ENCODE results near the gene DOCK2. TPM values are rescaled to one million over a fixed set of nuclear protein-coding genes. Genes with fewer than 3 reads are reported as not detected.

The DOCK2 gene
- total and polyA plus RNA-seq, 2 of the 8 experiments (the other 6 are each of a cell fraction or from before 2014, with no cell fraction given): 3.9 to 5.7 TPM

DNA sequence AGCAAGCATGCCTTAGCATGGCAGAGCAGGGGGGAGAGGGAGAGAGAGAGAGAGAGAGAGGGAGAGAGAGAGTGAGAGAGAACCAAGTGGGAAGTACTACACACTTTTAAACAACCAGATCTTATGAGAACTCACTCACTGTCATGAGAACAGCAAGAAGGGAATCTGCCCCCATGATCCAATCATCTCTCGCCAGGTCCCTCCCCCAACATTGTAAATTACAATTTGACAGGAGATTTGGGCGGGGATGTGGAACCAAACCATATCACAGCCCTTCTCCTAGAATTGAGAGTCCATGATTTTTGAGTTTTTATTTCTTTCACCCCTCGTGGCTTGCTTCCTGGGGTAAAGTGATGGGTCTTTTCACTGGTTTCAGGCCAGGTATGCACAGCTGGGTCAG, 98.8 kb downstream of the DOCK2 start:
- TF ChIP-seq SP1 (IDR thresholded peaks at IDR 0.05; ENCODE audit: low read depth, low read length) (no peak), TBP (IDR thresholded peaks at IDR 0.05; ENCODE audit: low read depth, low read length) (no peak), POU5F1 (IDR thresholded peaks at IDR 0.05; ENCODE audit: low read depth, low read length) (no peak)

More for the DNA sequence above, 98.8 kb downstream of the DOCK2 start:
- FAIRE-seq (no peak), DNase-seq (ENCODE audit: low read depth in 1 of 2, low spot score in 2 of 2) (no peak)
- no peak overlapping the region for H3K4me2 ChIP-seq (ENCODE audit: insufficient read depth in 1 of 2, low read depth in 2 of 2, low read length in 2 of 2)
- H3K36me3 ChIP-seq (ENCODE audit: control insufficient read depth in 2 of 4, insufficient read depth in 4 of 4, low read length in 3 of 4): no peaks in the 10 kb centered on the region; a peak in 1 of 8 replicates
- ChIA-PET POLR2A (ENCODE audit: partially characterized antibody) (no interaction called here), CTCF (ENCODE audit: partially characterized antibody) (interaction anchor here (1.0 to 1.4 kb wide), 2 partner anchors 34 to 245 kb away, joined by 3 read pairs; no protein-coding TSS in a partner anchor)
- H2BK120ac ChIP-seq (replicated peaks; ENCODE audit: low read depth, low read length): no peak overlapping the region
- H3K4ac ChIP-seq (replicated peaks; ENCODE audit: insufficient read length, low read depth, low read length): no peak overlapping the region
- H3K23ac ChIP-seq (ENCODE audit: insufficient read length): no peak overlapping the region
- H3K23me2 ChIP-seq (ENCODE audit: low read depth, low read length): no peaks in the 10 kb centered on the region
- H3K27me3 ChIP-seq (replicated peaks in 1 of 4; ENCODE audit: control insufficient read depth in 3 of 4, extremely low read depth in 1 of 4, insufficient read depth in 3 of 4, low read length in 3 of 4): no peaks in the 10 kb centered on the region
- H4K5ac ChIP-seq (ENCODE audit: insufficient read length, low read depth, low read length): no peak overlapping the region
- H3K14ac ChIP-seq (ENCODE audit: insufficient read length): no peak overlapping the region
- no peaks in the 10 kb centered on the region for H3K79me2 ChIP-seq (ENCODE audit: control insufficient read depth in 1 of 2, insufficient read depth in 2 of 2, low read length in 2 of 2)
- H2BK15ac ChIP-seq (ENCODE audit: low read length): no peak overlapping the region
- H2AFZ ChIP-seq (ENCODE audit: low read length): no peak overlapping the region
- no peak overlapping the region for H3K56ac ChIP-seq (replicated peaks; ENCODE audit: insufficient read length, low read depth, low read length)
- no peak overlapping the region for H3K9ac ChIP-seq (replicated peaks in 1 of 4; ENCODE audit: extremely low read depth in 1 of 4, low read depth in 3 of 4, low read length in 3 of 4)
- H2AK5ac ChIP-seq (ENCODE audit: low read depth, low read length): no peak overlapping the region
- H3K27ac ChIP-seq (ENCODE audit: low read depth, low read length): no peak overlapping the region
- H3K79me1 ChIP-seq (ENCODE audit: low read depth, low read length): no peaks in the 10 kb centered on the region
- no peaks in the 10 kb centered on the region for H3K9me3 ChIP-seq (ENCODE audit: insufficient read depth in 2 of 2, low read depth in 1 of 2, low read length in 1 of 2)
- no peak overlapping the region for H4K8ac ChIP-seq (ENCODE audit: extremely low read depth, insufficient read depth, low read length)
- no peak overlapping the region for H3K18ac ChIP-seq (ENCODE audit: extremely low read depth, low read length)
- H2BK12ac ChIP-seq (ENCODE audit: low read depth, low read length): no peak overlapping the region
- H3K4me1 ChIP-seq (replicated peaks in 1 of 4; ENCODE audit: control insufficient read depth in 3 of 4, insufficient read depth in 4 of 4, low read length in 3 of 4): no peaks in the 10 kb centered on the region
- no peak overlapping the region for H3K4me3 ChIP-seq (ENCODE audit: extremely low read depth in 1 of 4, insufficient read depth in 2 of 4, low read depth in 3 of 4, low read length in 4 of 4)
- no peak overlapping the region for H4K91ac ChIP-seq (replicated peaks; ENCODE audit: insufficient read length, low read length)
- WGBS, 2 experiments (ENCODE audit: extremely low coverage in 1 of 2, insufficient coverage in 1 of 2, insufficient read length in 1 of 2, insufficient replicate concordance in 2 of 2, low coverage in 1 of 2, low lambda C conversion rate in 2 of 2, missing lambda C conversion rate in 1 of 2): 85% methylated on average over 3 of the region's 3 CpGs; no CpG with 5 or more reads in 1 of the 2 experiments
- H4K20me1 ChIP-seq (replicated peaks in 1 of 2; ENCODE audit: control insufficient read depth in 1 of 2, insufficient read depth in 2 of 2, low read length in 2 of 2): no peaks in the 10 kb centered on the region
- H2BK5ac ChIP-seq (ENCODE audit: low read depth, low read length): no peak overlapping the region
- H2BK20ac ChIP-seq (ENCODE audit: low read length): no peak overlapping the region
